Measurements from ENCODE around the gene ONECUT2.

DNA sequence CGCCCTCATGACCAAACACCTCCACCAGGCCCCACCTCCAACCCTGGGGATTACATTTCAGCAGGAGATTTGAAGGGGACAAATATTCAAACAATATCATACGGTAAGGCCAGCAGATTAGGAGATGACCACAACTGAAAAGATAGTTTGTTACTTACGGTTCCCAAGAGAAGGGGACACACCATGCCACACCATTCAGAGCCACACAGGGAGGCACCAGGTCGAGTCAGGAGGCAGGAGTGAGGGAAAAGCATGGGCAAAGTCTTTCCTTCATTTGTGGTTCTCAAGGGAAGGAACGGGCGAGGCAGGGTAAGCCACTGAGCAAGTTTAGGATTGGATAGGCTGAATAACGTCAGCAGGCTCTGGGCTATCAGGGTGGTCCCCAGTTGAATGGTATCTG is 94.0 kb downstream of the ONECUT2 start:
- TF ChIP-seq POLR2A (IDR thresholded peaks at IDR 0.05), result no peak
- TF ChIP-seq, protein P1, sequence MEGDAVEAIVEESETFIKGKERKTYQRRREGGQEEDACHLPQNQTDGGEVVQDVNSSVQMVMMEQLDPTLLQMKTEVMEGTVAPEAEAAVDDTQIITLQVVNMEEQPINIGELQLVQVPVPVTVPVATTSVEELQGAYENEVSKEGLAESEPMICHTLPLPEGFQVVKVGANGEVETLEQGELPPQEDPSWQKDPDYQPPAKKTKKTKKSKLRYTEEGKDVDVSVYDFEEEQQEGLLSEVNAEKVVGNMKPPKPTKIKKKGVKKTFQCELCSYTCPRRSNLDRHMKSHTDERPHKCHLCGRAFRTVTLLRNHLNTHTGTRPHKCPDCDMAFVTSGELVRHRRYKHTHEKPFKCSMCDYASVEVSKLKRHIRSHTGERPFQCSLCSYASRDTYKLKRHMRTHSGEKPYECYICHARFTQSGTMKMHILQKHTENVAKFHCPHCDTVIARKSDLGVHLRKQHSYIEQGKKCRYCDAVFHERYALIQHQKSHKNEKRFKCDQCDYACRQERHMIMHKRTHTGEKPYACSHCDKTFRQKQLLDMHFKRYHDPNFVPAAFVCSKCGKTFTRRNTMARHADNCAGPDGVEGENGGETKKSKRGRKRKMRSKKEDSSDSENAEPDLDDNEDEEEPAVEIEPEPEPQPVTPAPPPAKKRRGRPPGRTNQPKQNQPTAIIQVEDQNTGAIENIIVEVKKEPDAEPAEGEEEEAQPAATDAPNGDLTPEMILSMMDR (IDR thresholded peaks at IDR 0.05), result no peak

Measured in heart left ventricle (tissue), 13 donors.